Measurements from ENCODE around the gene BUD31. TPM values are rescaled to one million over a fixed set of nuclear protein-coding genes. Genes with fewer than 3 reads are reported as not detected.

Gene BUD31
- total and polyA plus RNA-seq, 2 of the 13 experiments (the other 11 are each of a cell fraction or from before 2014, with no cell fraction given): 35.1 to 79.1 TPM

DNA sequence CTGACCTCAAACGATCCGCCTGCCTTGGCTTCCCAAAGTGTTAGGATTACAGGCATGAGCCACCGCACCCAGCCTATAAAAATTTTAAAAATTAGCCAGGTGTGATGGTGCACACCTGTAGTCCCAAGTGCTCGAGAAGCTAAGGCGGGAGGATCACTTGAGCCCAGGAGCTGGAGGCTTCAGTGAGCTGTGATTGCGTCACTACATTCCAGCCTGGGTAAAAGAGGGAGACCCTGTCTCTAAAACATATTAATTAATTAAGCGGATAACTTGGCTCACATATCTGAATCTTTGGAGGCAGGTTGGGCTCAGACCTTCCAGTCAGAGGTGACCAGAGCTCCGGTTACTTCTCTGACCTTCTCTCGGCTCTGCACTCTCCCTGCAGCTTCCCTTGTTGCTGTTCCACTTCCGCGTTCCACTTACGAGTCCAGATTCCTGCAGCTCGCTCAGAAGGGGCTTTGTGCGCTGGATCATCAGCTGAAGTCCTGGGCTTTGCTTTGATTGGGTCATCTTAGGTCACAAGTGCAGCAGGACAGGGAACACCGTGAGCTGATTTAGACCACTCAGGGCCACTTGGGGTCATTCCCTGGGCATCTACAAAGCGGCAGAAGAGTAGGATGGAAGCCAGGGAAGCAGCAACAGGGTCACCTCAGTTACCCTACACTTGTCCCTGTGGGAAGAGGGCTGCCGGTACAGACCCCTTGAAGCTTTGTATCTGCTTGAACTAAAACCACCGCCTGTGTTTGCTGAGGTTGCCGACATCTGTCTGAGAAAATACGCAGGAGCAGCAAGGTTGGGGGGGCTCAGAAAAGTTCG lies 36.3 kb upstream of the BUD31 start (continued):
- TF ChIP-seq ZNF644 (CRISPR knock-in tag; IDR thresholded peaks at IDR 0.05; ENCODE audit: low read depth) (0 out of 2 replicates have a peak, but pooled peaks have one; percentile 19), MAFK (conservative IDR thresholded peaks at IDR 0.05 in 1 of 2, IDR thresholded peaks at IDR 0.05 in 1 of 2; ENCODE audit: low read length in 2 of 2) (no peak), ZFAT (CRISPR knock-in tag; conservative IDR thresholded peaks at IDR 0.05) (no peak), DPF2 (CRISPR knock-in tag; IDR thresholded peaks at IDR 0.05; ENCODE audit: borderline replicate concordance, low read depth) (peak; percentile 58; the same call in 1 of the 2 replicates), SP140L (CRISPR knock-in tag; IDR thresholded peaks at IDR 0.05; ENCODE audit: borderline replicate concordance) (no peak), RARA (CRISPR knock-in tag; IDR thresholded peaks at IDR 0.05) (peak; percentile 90), MIER3 (CRISPR knock-in tag; IDR thresholded peaks at IDR 0.05; ENCODE audit: borderline replicate concordance) (peak; percentile 28; the same call in 1 of the 2 replicates), ZNF792 (CRISPR knock-in tag; IDR thresholded peaks at IDR 0.05) (peak; percentile 54; the same call in 1 of the 2 replicates), TRAFD1 (CRISPR knock-in tag; IDR thresholded peaks at IDR 0.05; ENCODE audit: borderline replicate concordance) (no peak), ZNF501 (CRISPR knock-in tag; IDR thresholded peaks at IDR 0.05) (peak; percentile 75; the same call in 1 of the 2 replicates), LCORL (IDR thresholded peaks at IDR 0.05) (no peak), LCORL (CRISPR knock-in tag; IDR thresholded peaks at IDR 0.05) (peak; percentile 90), ZGPAT (CRISPR knock-in tag; IDR thresholded peaks at IDR 0.05) (peak; percentile 71), ZNF564 (CRISPR knock-in tag; IDR thresholded peaks at IDR 0.05) (no peak), MXD3 (CRISPR knock-in tag; IDR thresholded peaks at IDR 0.05) (no peak), ERF (CRISPR knock-in tag; IDR thresholded peaks at IDR 0.05) (peak; percentile 55), ZNF343 (CRISPR knock-in tag; IDR thresholded peaks at IDR 0.05) (peak; percentile 41; the same call in 1 of the 2 replicates), EED (CRISPR knock-in tag; IDR thresholded peaks at IDR 0.05) (no peak), NR1H2 (CRISPR knock-in tag; IDR thresholded peaks at IDR 0.05; ENCODE audit: borderline replicate concordance, low read depth) (peak; percentile 78; the same call in 1 of the 2 replicates), FOXA1 (IDR thresholded peaks at IDR 0.05) (no peak), FOXA1 (CRISPR knock-in tag; IDR thresholded peaks at IDR 0.05) (peak; percentile 43; the same call in 1 of the 2 replicates), SOX5 (CRISPR knock-in tag; IDR thresholded peaks at IDR 0.05; ENCODE audit: borderline replicate concordance) (peak; percentile 61; the same call in 1 of the 2 replicates), PHB2 (IDR thresholded peaks at IDR 0.05; ENCODE audit: partially characterized antibody) (no peak)
- TF ChIP-seq, protein P1, sequence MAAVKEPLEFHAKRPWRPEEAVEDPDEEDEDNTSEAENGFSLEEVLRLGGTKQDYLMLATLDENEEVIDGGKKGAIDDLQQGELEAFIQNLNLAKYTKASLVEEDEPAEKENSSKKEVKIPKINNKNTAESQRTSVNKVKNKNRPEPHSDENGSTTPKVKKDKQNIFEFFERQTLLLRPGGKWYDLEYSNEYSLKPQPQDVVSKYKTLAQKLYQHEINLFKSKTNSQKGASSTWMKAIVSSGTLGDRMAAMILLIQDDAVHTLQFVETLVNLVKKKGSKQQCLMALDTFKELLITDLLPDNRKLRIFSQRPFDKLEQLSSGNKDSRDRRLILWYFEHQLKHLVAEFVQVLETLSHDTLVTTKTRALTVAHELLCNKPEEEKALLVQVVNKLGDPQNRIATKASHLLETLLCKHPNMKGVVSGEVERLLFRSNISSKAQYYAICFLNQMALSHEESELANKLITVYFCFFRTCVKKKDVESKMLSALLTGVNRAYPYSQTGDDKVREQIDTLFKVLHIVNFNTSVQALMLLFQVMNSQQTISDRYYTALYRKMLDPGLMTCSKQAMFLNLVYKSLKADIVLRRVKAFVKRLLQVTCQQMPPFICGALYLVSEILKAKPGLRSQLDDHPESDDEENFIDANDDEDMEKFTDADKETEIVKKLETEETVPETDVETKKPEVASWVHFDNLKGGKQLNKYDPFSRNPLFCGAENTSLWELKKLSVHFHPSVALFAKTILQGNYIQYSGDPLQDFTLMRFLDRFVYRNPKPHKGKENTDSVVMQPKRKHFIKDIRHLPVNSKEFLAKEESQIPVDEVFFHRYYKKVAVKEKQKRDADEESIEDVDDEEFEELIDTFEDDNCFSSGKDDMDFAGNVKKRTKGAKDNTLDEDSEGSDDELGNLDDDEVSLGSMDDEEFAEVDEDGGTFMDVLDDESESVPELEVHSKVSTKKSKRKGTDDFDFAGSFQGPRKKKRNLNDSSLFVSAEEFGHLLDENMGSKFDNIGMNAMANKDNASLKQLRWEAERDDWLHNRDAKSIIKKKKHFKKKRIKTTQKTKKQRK (IDR thresholded peaks at IDR 0.05; ENCODE audit: low read length): no peak

Data from HepG2 (cell line).